NCI-H774 (cell line): Measurements from ENCODE around the gene YIF1A.
"Not testable (repeated sequence)": the region's sequence is repeated elsewhere in the genome, so short reads cannot be mapped to it uniquely, and the experiment has no call there.

Experiments
- DNase-seq: peaks from one replicate; lab custom pipeline; 2025; lab: John Stamatoyannopoulos, UW

Gene YIF1A

GRCh38 chr11:66286699-66287098 is 2.2 kb downstream of the YIF1A start:
- DNase-seq = no peak

GRCh38 chr11:66285250-66285947 is 3.5 kb downstream of the YIF1A start:
- DNase-seq = no peak

- no peak for DNase-seq
Measured at GRCh38 chr11:66284526-66285078, 4.3 kb downstream of the YIF1A start.

- DNase-seq = no peak
Measured at GRCh38 chr11:66283461-66284105, 5.4 kb downstream of the YIF1A start.

- DNase-seq = peak; percentile 98
Measured at GRCh38 chr11:66282468-66283455, 6.2 kb downstream of the YIF1A start.

GRCh38 chr11:66281776-66282467 is 7.0 kb downstream of the YIF1A start:
- DNase-seq = no peak

GRCh38 chr11:66281001-66281400 is 7.9 kb downstream of the YIF1A start:
- no peak for DNase-seq

- DNase-seq = no peak
Measured at GRCh38 chr11:66280428-66280827, 8.5 kb downstream of the YIF1A start.

GRCh38 chr11:66279092-66279734 is 9.7 kb downstream of the YIF1A start:
- no peak for DNase-seq

GRCh38 chr11:66278363-66279091 is 10.4 kb downstream of the YIF1A start:
- no peak for DNase-seq

- peak; percentile 29 for DNase-seq
Measured at GRCh38 chr11:66277471-66278362, 11.2 kb downstream of the YIF1A start, which contains the start of gene CNIH2. CNIH2 (plus strand) TSS chr11:66278175; CDS start chr11:66278457, 282 bp downstream.

GRCh38 chr11:66277064-66277463 is 11.9 kb downstream of the YIF1A start:
- DNase-seq = not testable (repeated sequence)

- DNase-seq = not testable (repeated sequence)
Measured at GRCh38 chr11:66276619-66277018, 12.3 kb downstream of the YIF1A start.

- no peak for DNase-seq
Measured at GRCh38 chr11:66275984-66276612, 12.8 kb downstream of the YIF1A start.

GRCh38 chr11:66275396-66275795 is 13.5 kb downstream of the YIF1A start:
- no peak for DNase-seq

GRCh38 chr11:66274219-66274618 is 14.7 kb downstream of the YIF1A start:
- no peak for DNase-seq

GRCh38 chr11:66272596-66272995 is 16.3 kb downstream of the YIF1A start:
- no peak for DNase-seq

- no peak for DNase-seq
Measured at GRCh38 chr11:66271816-66272215, 17.1 kb downstream of the YIF1A start.
